AG09319 (cell line): ENCODE measurements around the gene SDCBP2.

Source experiments
- DNase-seq: peaks from one replicate; pipeline ENCODE4 v3.0.0-alpha.2; 2010; ENCODE audit warnings: low read depth; ENCODE audit errors: extremely low read depth
- TF ChIP-seq, protein P1 (sequence below): IDR thresholded peaks from 2 replicates; pipeline ENCODE4 v1.5.1; 2011; ENCODE audit warnings: low read depth, mild to moderate bottlenecking, inconsistent platforms, low read length, moderate library complexity

The SDCBP2 gene

DNA sequence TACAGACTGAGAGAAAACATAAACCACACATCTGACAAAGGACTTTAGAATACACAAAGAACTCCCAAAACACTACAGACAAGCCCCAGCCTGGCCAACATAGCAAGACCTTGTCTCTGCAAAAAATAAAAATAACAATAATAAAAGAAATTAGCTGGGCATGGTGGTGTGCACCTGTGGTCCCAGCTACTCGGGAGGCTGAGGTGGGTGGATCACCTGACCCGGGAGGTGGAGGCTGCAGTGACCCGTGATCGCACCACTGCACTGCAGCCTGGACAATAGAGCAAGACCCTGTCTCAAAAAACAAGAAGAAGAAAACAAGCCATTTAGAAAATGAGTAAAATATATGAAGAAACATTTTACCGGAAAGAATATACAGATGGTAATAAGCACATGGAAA is 13.1 kb downstream of the SDCBP2 start:
- TF ChIP-seq, protein P1, sequence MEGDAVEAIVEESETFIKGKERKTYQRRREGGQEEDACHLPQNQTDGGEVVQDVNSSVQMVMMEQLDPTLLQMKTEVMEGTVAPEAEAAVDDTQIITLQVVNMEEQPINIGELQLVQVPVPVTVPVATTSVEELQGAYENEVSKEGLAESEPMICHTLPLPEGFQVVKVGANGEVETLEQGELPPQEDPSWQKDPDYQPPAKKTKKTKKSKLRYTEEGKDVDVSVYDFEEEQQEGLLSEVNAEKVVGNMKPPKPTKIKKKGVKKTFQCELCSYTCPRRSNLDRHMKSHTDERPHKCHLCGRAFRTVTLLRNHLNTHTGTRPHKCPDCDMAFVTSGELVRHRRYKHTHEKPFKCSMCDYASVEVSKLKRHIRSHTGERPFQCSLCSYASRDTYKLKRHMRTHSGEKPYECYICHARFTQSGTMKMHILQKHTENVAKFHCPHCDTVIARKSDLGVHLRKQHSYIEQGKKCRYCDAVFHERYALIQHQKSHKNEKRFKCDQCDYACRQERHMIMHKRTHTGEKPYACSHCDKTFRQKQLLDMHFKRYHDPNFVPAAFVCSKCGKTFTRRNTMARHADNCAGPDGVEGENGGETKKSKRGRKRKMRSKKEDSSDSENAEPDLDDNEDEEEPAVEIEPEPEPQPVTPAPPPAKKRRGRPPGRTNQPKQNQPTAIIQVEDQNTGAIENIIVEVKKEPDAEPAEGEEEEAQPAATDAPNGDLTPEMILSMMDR, result no peak

DNA sequence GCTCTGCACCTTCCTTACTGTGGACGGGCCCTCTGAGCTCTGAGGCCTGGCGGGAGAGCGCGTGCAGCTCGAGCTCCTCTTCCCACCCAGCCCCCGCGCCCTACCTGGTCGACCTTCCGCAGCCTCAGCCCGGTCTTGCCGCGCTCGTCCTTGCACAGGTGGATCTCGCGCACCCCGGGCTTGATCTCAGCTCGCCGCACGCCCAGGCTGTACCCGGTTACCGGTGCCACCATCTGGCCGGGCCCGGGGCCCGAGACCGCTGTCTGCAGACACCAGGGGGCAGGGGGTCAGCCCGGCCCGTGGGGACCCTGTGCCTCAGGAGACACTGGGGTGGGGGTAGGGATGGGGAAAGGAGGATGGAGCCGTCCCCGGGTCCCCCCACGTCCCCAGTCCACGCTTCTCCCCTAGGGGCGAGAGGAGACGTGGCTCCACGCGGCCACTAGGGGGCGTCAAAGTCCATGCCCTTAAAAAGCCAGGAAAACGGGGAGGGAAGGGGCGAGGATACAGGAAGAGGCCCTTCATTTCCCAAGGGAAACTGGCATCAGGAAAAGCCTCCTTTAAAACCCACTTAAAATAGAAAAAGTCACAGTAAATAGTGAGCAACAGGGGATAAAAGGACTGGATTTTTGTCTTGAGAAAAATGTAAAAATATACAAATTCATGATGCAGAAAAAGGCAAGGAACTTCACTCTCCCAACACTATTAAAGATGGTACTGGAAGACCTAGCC is 15.5 kb downstream of the SDCBP2 start:
- TF ChIP-seq, protein P1, result peak; percentile 91
- DNase-seq, result peak; percentile 35

More for the DNA sequence above, 13.1 kb downstream of the SDCBP2 start:
- DNase-seq, result no peak

DNA sequence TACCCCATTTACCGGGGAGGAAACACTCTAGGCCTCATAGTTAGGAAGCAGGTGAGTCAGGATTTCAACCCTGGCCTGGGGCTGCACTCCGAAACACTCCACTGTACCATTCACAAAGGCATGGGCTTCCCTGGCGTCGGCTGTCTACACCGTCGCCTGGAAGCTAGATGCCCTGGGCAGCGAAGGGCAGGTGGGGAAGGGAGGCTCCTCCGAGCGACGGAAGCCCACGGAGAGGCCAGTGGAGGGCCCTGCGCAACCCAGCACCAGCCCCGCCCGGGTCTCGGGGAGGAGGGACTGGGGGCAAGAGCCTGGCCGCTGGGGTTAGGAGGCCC is 16.1 kb downstream of the SDCBP2 start:
- no peak for DNase-seq

DNA sequence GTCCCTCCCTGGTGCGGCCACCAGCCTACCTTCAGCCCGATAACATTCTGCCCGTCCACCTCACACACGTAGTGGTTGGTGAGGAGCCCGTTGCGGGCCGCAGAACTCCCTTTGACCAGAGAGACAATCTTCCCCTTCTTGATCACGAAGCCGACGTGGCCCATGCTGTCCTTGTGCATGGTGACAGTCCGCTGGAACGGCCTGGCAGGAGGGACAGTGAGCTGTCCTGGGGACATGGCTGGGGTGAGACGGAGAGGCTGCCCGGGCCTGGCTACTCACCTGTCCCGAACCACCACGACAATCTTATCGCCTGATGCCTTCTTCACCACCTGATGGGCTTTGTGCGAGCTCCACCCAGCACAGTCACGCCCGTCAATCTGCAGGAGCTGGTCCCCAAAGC is 16.6 kb downstream of the SDCBP2 start:
- TF ChIP-seq, protein P1, result no peak
- no peak for DNase-seq

More for the DNA sequence above, 16.1 kb downstream of the SDCBP2 start:
- TF ChIP-seq, protein P1, result no peak

DNA sequence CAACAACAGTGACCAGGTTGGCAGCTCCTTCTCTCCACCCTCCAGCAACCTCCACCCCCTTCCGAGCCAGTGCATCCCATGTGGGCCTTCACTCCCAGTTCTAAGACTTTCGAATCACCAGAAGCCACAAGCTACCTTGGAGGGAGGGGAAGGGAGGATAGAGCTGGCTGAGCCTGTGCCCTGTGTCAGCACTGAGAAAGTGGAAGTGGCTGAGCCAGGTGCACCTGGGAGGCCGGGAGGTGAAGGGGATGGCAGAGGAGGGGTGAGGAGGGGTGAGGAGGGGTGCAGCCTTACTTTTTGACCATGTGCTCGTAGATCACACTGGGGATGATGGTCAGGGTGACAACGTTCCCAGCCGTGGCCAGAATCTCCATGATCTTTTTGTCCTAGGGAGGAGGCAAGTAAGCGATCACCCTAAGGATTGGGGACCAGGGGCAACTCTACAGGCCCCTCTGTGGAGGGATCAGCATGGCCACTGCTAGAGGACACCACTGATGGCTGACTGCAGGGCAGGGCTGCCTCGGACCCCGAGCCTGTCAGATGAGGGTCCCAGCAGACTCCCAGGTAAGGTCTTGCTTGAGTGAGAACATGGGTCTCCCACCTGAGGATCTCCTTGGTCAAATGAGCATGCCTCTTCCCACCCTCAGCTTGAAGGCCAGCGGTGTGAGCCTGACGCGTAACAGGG is 18.3 kb downstream of the SDCBP2 start:
- no peak for DNase-seq
- TF ChIP-seq, protein P1, result no peak

DNA sequence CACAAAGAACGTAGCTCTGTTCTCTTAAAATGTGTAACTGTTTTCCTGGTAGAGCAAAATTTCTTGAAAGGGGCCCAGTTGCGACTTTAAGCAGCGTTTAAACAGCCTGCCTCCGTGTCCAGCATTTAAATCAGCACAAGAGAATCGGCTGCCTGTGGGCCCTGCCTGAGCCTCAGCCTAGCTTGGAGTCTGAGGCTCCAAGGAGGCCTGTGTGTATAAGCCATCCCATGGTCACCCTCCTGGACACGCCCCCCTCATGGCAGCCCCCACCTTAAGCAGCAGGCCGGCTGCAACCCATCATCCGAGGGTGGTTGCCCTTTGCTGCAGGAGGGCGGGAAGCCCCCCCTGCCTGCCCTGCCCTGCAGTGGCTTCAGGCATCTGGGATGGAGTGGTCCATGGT is 18.9 kb downstream of the SDCBP2 start:
- DNase-seq, result no peak
- TF ChIP-seq, protein P1, result no peak

DNA sequence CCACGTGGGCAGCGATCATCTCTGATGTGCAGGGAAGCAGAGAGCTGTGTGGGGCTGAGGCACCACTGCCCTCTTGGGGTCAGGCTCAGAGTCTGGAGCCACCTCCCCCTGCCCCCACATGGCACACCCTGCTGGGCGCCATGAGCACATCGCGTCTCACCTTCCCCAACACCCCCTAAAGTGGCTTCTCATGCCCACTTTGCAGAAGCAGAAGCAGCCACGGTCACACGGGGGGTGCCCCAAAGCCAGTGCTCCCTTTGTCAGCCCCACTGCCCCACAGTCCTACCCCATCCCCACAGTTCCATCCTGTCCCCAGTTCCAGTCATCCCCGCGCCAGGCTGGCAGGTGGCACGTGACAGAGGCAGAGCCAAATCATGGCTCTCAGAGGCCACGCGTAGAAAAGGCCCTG is 19.5 kb downstream of the SDCBP2 start:
- TF ChIP-seq, protein P1, result no peak; the same call in 1 of the 2 replicates
- DNase-seq, result no peak
